Glomerular endothelial cell (primary cell): ENCODE results near the gene PLK1. TPM values are rescaled to one million over a fixed set of nuclear protein-coding genes. Genes with fewer than 3 reads are reported as not detected.
A peak's percentile ranks its signal among the peaks of the same experiment; 100 is the strongest.
"Not testable (repeated sequence)": the region's sequence is repeated elsewhere in the genome, so short reads cannot be mapped to it uniquely, and the experiment has no call there.

Experiments
- DNase-seq: peaks from one replicate; pipeline ENCODE4 v3.0.0-alpha.2; 2011; ENCODE audit warnings: low read depth, low spot score; ENCODE audit errors: extremely low read depth
- total RNA-seq: library from RNA; depleted of rRNA; stranded (reverse); fragments of >200 nt; gene quantifications from 2 replicates; pipeline ENCODE4 v1.2.3, GENCODE V29; 2015

PLK1 gene
- 22.4 and 25.0 TPM in 2 replicates for total RNA-seq

GRCh38 chr16:23678430-23679273 lies at the start of gene PLK1:
TSS of gene PLK1 (plus strand) at chr16:23678889. CDS start at chr16:23678933, 44 bp downstream.
- DNase-seq: no peak

DNA sequence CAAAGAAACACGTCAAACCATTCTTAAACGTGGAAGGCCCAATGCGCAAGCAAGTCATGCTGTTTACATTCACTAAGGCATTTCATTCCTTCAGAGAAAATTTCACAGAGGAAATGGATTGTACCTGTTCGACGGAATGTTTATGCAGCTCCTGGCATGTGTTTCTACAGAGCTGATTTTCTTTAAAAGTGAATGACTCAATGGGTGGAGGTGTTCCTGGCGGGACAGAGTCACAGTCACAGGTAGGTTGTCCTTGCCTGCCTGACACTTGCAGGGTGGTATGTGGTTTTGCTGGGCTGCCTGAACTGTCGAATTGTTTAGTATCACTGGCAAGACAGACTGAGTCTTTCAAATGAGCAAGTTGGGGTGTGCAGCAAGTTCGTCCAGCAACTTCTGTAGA lies 49.2 kb upstream of the PLK1 start:
- no peak for DNase-seq

DNA sequence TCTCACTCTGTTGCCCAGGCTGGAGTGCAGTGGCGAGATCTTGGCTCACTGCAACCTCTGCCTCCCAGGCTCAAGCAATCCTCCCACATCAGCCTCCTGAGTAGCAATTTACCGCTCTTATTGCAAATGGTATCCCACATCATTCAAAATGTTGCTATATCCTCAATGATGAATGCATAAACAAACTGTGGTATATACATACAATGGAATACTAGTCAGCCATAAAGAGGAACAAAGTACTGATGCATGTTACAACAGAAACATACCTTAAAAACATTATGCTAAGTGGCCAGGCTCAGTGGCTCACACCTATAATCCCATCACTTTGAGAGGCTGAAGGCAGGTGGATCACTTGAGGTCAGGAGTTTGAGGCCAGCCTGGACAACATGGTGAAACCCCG lies 46.8 kb upstream of the PLK1 start:
- DNase-seq: not testable (repeated sequence)

- DNase-seq: no peak
These were observed 44.1 kb upstream of the PLK1 start for GRCh38 chr16:23634461-23635036.

GRCh38 chr16:23635958-23636357 lies 42.7 kb upstream of the PLK1 start:
- DNase-seq: no peak

- no peak for DNase-seq
These were observed 38.1 kb upstream of the PLK1 start for GRCh38 chr16:23640615-23640930.

GRCh38 chr16:23640931-23641765 lies 37.5 kb upstream of the PLK1 start, which contains the start of the genes DCTN5 and PALB2:
TSS of gene DCTN5 (plus strand) at chr16:23641466. CDS start at chr16:23641543, 77 bp downstream.
TSS of gene PALB2 (minus strand) at chr16:23641310. CDS start at chr16:23641157, 153 bp downstream.
- peak; percentile 54 for DNase-seq

DNA sequence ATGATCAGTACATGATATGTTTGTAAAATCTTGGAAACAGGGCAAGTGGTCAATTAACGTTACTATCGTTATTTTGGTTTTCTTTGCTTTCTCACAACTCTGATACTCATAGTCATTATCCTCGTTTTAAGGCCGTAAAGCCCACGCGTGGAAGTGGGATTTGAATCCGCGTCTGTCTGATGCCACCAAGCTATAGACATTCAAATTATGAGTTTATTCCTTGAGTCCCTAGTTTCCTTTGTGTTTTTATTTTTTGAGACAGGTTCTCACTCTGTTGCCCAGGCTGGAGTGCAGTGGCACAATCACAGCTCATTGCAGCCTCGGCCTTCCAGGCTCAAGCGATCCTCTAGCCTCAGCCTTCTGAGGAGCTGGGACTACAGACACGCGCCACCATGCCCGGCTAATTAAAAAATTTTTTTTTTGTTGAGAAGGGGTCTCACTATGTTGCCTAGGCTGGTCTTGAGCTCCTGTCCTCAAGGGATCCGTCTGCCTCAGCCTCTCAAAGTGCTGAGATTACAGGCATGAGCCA lies 36.4 kb upstream of the PLK1 start:
- DNase-seq: no peak

DNA sequence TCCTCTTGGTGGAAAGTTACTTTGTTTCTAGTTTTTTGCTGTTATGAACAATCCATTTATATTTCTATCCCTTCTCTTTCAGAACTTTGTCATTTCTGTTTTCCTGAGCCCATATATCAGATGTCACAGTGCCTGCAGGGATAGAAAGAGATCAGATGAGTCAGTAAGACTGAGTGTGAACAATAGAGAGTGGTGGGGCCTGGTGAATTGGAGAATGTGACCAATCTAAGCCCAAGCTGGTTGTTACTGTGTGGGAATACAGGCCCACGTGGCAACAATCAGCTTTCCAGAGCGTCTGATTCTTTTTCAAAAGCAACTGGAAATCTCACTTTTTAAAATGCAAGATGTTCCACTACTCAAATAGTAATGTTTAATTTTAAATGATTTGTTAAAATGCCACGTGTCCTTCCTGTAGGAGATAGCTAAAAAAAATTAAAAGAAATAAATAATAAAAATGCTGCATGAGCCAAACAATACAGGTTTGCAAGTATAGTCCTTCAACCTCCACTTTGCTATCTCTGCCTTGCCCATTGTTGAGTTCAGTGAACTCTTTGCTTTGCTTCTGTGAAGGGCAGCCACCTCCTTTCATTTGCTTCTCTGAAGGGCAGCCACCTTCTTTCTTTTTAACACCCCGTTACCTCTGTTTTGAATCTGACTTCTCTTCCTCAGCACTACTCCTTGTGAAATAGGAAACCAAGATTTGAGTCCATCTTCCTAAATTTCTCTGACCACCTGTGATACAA lies 27.8 kb upstream of the PLK1 start:
- DNase-seq: no peak

GRCh38 chr16:23651943-23652468 lies 26.7 kb upstream of the PLK1 start:
- no peak for DNase-seq

GRCh38 chr16:23663918-23664317 lies 14.8 kb upstream of the PLK1 start:
- DNase-seq: no peak

- DNase-seq: no peak
These were observed 11.9 kb upstream of the PLK1 start for GRCh38 chr16:23666571-23667354.

GRCh38 chr16:23667355-23667659 lies 11.4 kb upstream of the PLK1 start:
- DNase-seq: no peak

DNA sequence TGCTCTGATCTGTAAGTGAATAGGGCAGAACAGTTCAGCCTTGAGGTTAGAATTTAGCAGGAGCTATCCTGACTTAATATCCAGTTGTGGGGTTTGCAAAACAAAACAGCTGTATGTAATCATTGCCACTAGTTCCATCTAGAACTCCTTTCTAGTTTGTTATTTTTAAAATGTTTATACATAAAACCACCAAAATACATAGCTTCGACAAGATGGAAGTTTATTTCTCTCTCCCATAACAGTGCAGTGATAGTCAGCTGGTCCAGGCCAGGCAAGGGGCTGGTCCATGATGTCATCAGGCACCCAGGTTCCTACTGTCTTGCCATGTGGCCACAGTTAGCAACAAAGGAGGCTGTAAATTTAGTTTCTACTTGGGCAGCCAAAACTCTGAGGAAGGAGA lies 10.5 kb upstream of the PLK1 start:
- no peak for DNase-seq

- no peak for DNase-seq
These were observed 9.8 kb upstream of the PLK1 start for GRCh38 chr16:23668873-23669272.

GRCh38 chr16:23670137-23670776 lies 8.4 kb upstream of the PLK1 start:
- DNase-seq: no peak

- no peak for DNase-seq
These were observed 4.6 kb upstream of the PLK1 start for GRCh38 chr16:23673971-23674614.

- DNase-seq: no peak
These were observed 1.7 kb upstream of the PLK1 start for GRCh38 chr16:23676924-23677480.
